B cell (primary cell): ENCODE data around the gene NMT1. TPM values are rescaled to one million over a fixed set of nuclear protein-coding genes. Genes with fewer than 3 reads are reported as not detected.

ENCODE experiments used
- ATAC-seq: fragments of 200-7000 bp; cut with Tn5 transposase; one replicate; pipeline ENCODE4 v1.10.0; 2021; ENCODE audit warnings: low read depth, mild to moderate bottlenecking, moderate number of reproducible peaks, moderate library complexity
- CTCF ChIA-PET: fragments of 350-600 bp; sonication (Branson Sonifier 250); formaldehyde crosslinking; loops from one replicate; lab custom pipeline; 2021; ENCODE audit warnings: antibody characterized with exemption, inconsistent platforms; lab: Charles Lee
- POLR2A ChIA-PET: fragments of 350-600 bp; sonication (Branson Sonifier 250); formaldehyde crosslinking; loops from one replicate; lab custom pipeline; 2021; ENCODE audit warnings: antibody characterized with exemption; lab: Charles Lee
- DNase-seq: peaks from one replicate; pipeline ENCODE4 v3.0.0; 2013
- H2AFZ ChIP-seq: 2 replicates; pipeline ENCODE4 v1.6.1; 2012; ENCODE audit warnings: mild to moderate bottlenecking, low read depth, low read length; ENCODE audit not compliant: insufficient read depth, poor library complexity, severe bottlenecking
- H3K27ac ChIP-seq, 2 donors: 1 replicate in 1 of 2; 2 replicates in 1 of 2; pipeline ENCODE4 v1.5.1; 2012 to 2013; ENCODE audit warnings: low read length in 2 of 2, mild to moderate bottlenecking in 2 of 2, moderate library complexity in 1 of 2
- H3K27me3 ChIP-seq, 4 experiments: fragments of 200-600 bp in 1 of 4; sonication (generic) in 1 of 4; replicated peaks in 1 of 4; 1 replicate in 2 of 4; 2 replicates in 2 of 4; pipeline versions ENCODE4 v1.6.1 to v1.7.0; 2013 to 2016; ENCODE audit warnings: low read length in 3 of 4, mild to moderate bottlenecking in 2 of 4, mixed read lengths in 1 of 4, moderate library complexity in 1 of 4; ENCODE audit not compliant: insufficient read depth in 4 of 4, control insufficient read depth in 3 of 4; ENCODE audit errors: control extremely low read depth in 1 of 4
- H3K36me3 ChIP-seq, 2 experiments: replicated peaks in 1 of 2; 1 replicate in 1 of 2; 2 replicates in 1 of 2; pipeline versions ENCODE4 v1.6.1 to v1.7.1; 2013; ENCODE audit warnings: low read length in 1 of 2; ENCODE audit not compliant: insufficient read depth in 2 of 2, control insufficient read depth in 1 of 2; ENCODE audit errors: control extremely low read depth in 1 of 2, extremely low read depth in 1 of 2
- H3K4me1 ChIP-seq, 2 donors: fragments of 200-600 bp in 1 of 2; sonication (generic) in 1 of 2; 1 replicate in 1 of 2; 2 replicates in 1 of 2; pipeline versions ENCODE4 v1.5.1 to v1.6.1; 2013 to 2017; ENCODE audit warnings: low read length in 2 of 2; ENCODE audit not compliant: control insufficient read depth in 2 of 2, insufficient read depth in 2 of 2
- H3K4me2 ChIP-seq: replicated peaks from 2 replicates; pipeline ENCODE3; 2012; ENCODE audit warnings: mild to moderate bottlenecking, low read depth, low read length; ENCODE audit not compliant: poor library complexity, severe bottlenecking
- H3K4me3 ChIP-seq, 5 experiments: fragments of 200-600 bp in 1 of 5; sonication (generic) in 1 of 5; 1 replicate in 3 of 5; 2 replicates in 2 of 5; pipeline versions ENCODE4 v1.5.1 to v1.7.0; 2011 to 2016; ENCODE audit warnings: low read length in 4 of 5, mild to moderate bottlenecking in 4 of 5, low read depth in 2 of 5, control low read depth in 1 of 5, moderate library complexity in 1 of 5; ENCODE audit not compliant: insufficient read depth in 1 of 5; ENCODE audit errors: control extremely low read depth in 1 of 5, extremely low read depth in 1 of 5
- H3K79me2 ChIP-seq: fragments of 200-600 bp; sonication (generic); one replicate; pipeline ENCODE4 v1.6.0; 2016; ENCODE audit warnings: low read length; ENCODE audit not compliant: control insufficient read depth, insufficient read depth
- H3K9ac ChIP-seq: fragments of 200-600 bp; sonication (generic); 2 replicates; pipeline ENCODE4 v1.6.1; 2017; ENCODE audit warnings: mild to moderate bottlenecking, low read length, moderate library complexity
- H3K9me3 ChIP-seq, 3 donors: one replicate each; pipeline versions ENCODE4 v1.6.1 to v1.7.1; 2013; ENCODE audit warnings: low read length in 2 of 3; ENCODE audit not compliant: control insufficient read depth in 2 of 3, insufficient read depth in 1 of 3; ENCODE audit errors: control extremely low read depth in 1 of 3
- H4K20me1 ChIP-seq: 2 replicates; pipeline ENCODE4 v1.6.0; 2012; ENCODE audit warnings: mild to moderate bottlenecking, low read length; ENCODE audit not compliant: insufficient read depth, control insufficient read depth, poor library complexity, severe bottlenecking
- H3K27ac Mint-ChIP-seq: one replicate; pipeline ENCODE4 v1.8.0; 2021; ENCODE audit warnings: mixed read lengths
- H3K27me3 Mint-ChIP-seq: one replicate; pipeline ENCODE4 v1.8.0; 2021; ENCODE audit warnings: mixed read lengths
- H3K4me1 Mint-ChIP-seq: one replicate; pipeline ENCODE4 v1.8.0; 2021; ENCODE audit warnings: mixed read lengths
- H3K4me3 Mint-ChIP-seq: one replicate; pipeline ENCODE4 v1.8.0; 2021; ENCODE audit warnings: mixed read lengths
- H3K9me3 Mint-ChIP-seq: one replicate; pipeline ENCODE4 v1.8.0; 2022; ENCODE audit warnings: mixed read lengths; ENCODE audit not compliant: insufficient read depth
- EZH2 ChIP-seq: IDR thresholded peaks from 2 replicates; pipeline ENCODE4 v1.6.1; 2012; ENCODE audit warnings: borderline replicate concordance, low read depth, mild to moderate bottlenecking, moderate library complexity, low read length; ENCODE audit not compliant: insufficient read depth, poor library complexity, severe bottlenecking
- WGBS: methylation state at CpG from one replicate; pipeline ENCODE4 v1.1.5; 2013; ENCODE audit warnings: missing lambda C conversion rate; ENCODE audit not compliant: insufficient coverage; 5-methylcytosine and 5-hydroxymethylcytosine counted together
- intact Hi-C: fragments of 100-400 bp; cut with micrococcal nuclease; formaldehyde crosslinking; loops from one replicate; pipeline ENCODE4 v1.10.0; 2022
- polyA plus RNA-seq: library from polyadenylated mRNA; depleted of rRNA; stranded (reverse); fragments of >200 nt; gene quantifications from 2 replicates; pipeline ENCODE4 v1.2.3, GENCODE V29; 2012
- total RNA-seq, 2 donors: library from RNA; stranded (reverse); fragments of 120-200 nt in 1 of 2; gene quantifications; 1 replicate in 1 of 2; 2 replicates in 1 of 2; pipeline versions ENCODE4 v1.2.3 to v1.2.4, GENCODE V29; 2013 to 2022
- TF ChIP-seq, protein P1 (sequence below): fragments of 200-600 bp; IDR thresholded peaks from one replicate; pipeline ENCODE4 v1.8.0; 2022; ENCODE audit warnings: antibody characterized with exemption, mild to moderate bottlenecking

Gene NMT1
- total and polyA plus RNA-seq, 2 donors (not counting 1 experiment from before 2014, with no cell fraction given) = 30.1 to 134 TPM

GRCh38 chr17:45048795-45049563, 12.1 kb upstream of the NMT1 start:
- TF ChIP-seq, protein P1, sequence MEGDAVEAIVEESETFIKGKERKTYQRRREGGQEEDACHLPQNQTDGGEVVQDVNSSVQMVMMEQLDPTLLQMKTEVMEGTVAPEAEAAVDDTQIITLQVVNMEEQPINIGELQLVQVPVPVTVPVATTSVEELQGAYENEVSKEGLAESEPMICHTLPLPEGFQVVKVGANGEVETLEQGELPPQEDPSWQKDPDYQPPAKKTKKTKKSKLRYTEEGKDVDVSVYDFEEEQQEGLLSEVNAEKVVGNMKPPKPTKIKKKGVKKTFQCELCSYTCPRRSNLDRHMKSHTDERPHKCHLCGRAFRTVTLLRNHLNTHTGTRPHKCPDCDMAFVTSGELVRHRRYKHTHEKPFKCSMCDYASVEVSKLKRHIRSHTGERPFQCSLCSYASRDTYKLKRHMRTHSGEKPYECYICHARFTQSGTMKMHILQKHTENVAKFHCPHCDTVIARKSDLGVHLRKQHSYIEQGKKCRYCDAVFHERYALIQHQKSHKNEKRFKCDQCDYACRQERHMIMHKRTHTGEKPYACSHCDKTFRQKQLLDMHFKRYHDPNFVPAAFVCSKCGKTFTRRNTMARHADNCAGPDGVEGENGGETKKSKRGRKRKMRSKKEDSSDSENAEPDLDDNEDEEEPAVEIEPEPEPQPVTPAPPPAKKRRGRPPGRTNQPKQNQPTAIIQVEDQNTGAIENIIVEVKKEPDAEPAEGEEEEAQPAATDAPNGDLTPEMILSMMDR = no peak
- no peak for TF ChIP-seq EZH2
- Mint-ChIP-seq H3K27me3 (no peaks in the 10 kb centered on the region), H3K4me1 (peaks cover 20% of the 10 kb centered on the region), H3K4me3 (peak overlapping the region; percentile 29), H3K27ac (no peak overlapping the region), H3K9me3 (no peaks in the 10 kb centered on the region)
- Histone ChIP-seq H3K27ac (no peak overlapping the region), H3K79me2 (peaks cover 39% of the 10 kb centered on the region), H4K20me1 (no peaks in the 10 kb centered on the region), H3K4me1 (peaks cover 7 to 19% of the 10 kb centered on the region in 2 donors), H3K4me2 (no peak overlapping the region), H3K4me3 (no peak overlapping the region), H3K36me3 (peaks cover 0 to 3% of the 10 kb centered on the region in 2 experiments), H3K9ac (no peak overlapping the region), H3K9me3 (no peaks in the 10 kb centered on the region), H3K27me3 (no peaks in the 10 kb centered on the region), H2AFZ (no peak overlapping the region)
- WGBS = 100% methylated on average over 2 of the region's 8 CpGs
- intact Hi-C loops = no loop called here
- ATAC-seq = no peak
- DNase-seq = no peak
- POLR2A ChIA-PET = interaction anchor here (0.7 to 0.8 kb wide), 3 partner anchors 12 to 96 kb away, joined by 3 to 7 read pairs (median 5); no protein-coding TSS in a partner anchor
- CTCF ChIA-PET = interaction anchor here (0.5 to 2.1 kb wide), 7 partner anchors 10 to 423 kb away, joined by 3 to 8 read pairs (median 3); a partner anchor contains a TSS
